Muscle layer of duodenum (tissue), 2 donors: ENCODE data around the gene ZBTB21.
"Not testable (repeated sequence)": the region's sequence is repeated elsewhere in the genome, so short reads cannot be mapped to it uniquely, and the experiment has no call there.

Experiments used
- H3K27ac ChIP-seq: one replicate; pipeline ENCODE4 v1.7.0; 2013; ENCODE audit warnings: mild to moderate bottlenecking, low read length
- H3K27me3 ChIP-seq: one replicate; pipeline ENCODE4 v1.7.0; 2013; ENCODE audit warnings: low read depth, mild to moderate bottlenecking, control low read depth, low read length
- H3K36me3 ChIP-seq, 2 donors: one replicate each; pipeline ENCODE4 v1.7.0; 2013; ENCODE audit warnings: low read length in 2 of 2, control low read depth in 1 of 2, mild to moderate bottlenecking in 1 of 2; ENCODE audit not compliant: insufficient read depth in 2 of 2, control insufficient read depth in 1 of 2
- H3K4me1 ChIP-seq, 2 donors: one replicate each; pipeline ENCODE4 v1.7.0; 2013; ENCODE audit warnings: low read length in 2 of 2, mild to moderate bottlenecking in 2 of 2, control low read depth in 1 of 2, moderate library complexity in 1 of 2; ENCODE audit not compliant: insufficient read depth in 2 of 2, control insufficient read depth in 1 of 2
- H3K4me3 ChIP-seq, 2 donors: one replicate each; pipeline ENCODE4 v1.7.0; 2013; ENCODE audit warnings: low read length in 2 of 2, low read depth in 1 of 2, mild to moderate bottlenecking in 1 of 2
- H3K9me3 ChIP-seq, 2 donors: one replicate each; pipeline ENCODE4 v1.7.0; 2013; ENCODE audit warnings: low read length in 2 of 2, control low read depth in 1 of 2, mild to moderate bottlenecking in 1 of 2; ENCODE audit not compliant: control insufficient read depth in 1 of 2
- donor health status: healthy.

Gene ZBTB21

GRCh38 chr21:42003051-42003461, 7.1 kb downstream of the ZBTB21 start:
- Histone ChIP-seq H3K27me3 (no peaks in the 10 kb centered on the region), H3K9me3 (no peaks in the 10 kb centered on the region), H3K4me3 (no peak overlapping the region), H3K4me1 (no peaks in the 10 kb centered on the region), H3K36me3 (peaks cover 6 to 27% of the 10 kb centered on the region in 2 donors), H3K27ac (no peak overlapping the region)

GRCh38 chr21:42002421-42002958, 7.7 kb downstream of the ZBTB21 start:
- H3K4me1 ChIP-seq = no peaks in the 10 kb centered on the region
- H3K36me3 ChIP-seq = peaks cover 6 to 32% of the 10 kb centered on the region in 2 donors
- no peaks in the 10 kb centered on the region for H3K9me3 ChIP-seq
- no peaks in the 10 kb centered on the region for H3K27me3 ChIP-seq
- H3K4me3 ChIP-seq = no peak overlapping the region
- no peak overlapping the region for H3K27ac ChIP-seq

- Histone ChIP-seq H3K4me3 (no peak overlapping the region), H3K36me3 (peaks cover 6 to 32% of the 10 kb centered on the region in 2 donors), H3K9me3 (no peaks in the 10 kb centered on the region), H3K4me1 (no peaks in the 10 kb centered on the region), H3K27ac (no peak overlapping the region), H3K27me3 (no peaks in the 10 kb centered on the region)
These were observed 8.4 kb downstream of the ZBTB21 start for GRCh38 chr21:42001781-42002180.

GRCh38 chr21:42000908-42001307, 9.3 kb downstream of the ZBTB21 start:
- Histone ChIP-seq H3K9me3 (peaks cover 0 to under 1% of the 10 kb centered on the region in 2 donors), H3K4me1 (no peaks in the 10 kb centered on the region), H3K27me3 (no peaks in the 10 kb centered on the region), H3K4me3 (no peak overlapping the region), H3K36me3 (peaks cover 6 to 32% of the 10 kb centered on the region in 2 donors), H3K27ac (no peak overlapping the region)

GRCh38 chr21:41997657-41998056, 12.5 kb downstream of the ZBTB21 start:
- Histone ChIP-seq H3K9me3 (peaks cover 0 to 3% of the 10 kb centered on the region in 2 donors), H3K4me3 (no peak overlapping the region), H3K36me3 (peaks cover 16 to 44% of the 10 kb centered on the region in 2 donors), H3K4me1 (no peaks in the 10 kb centered on the region), H3K27me3 (no peaks in the 10 kb centered on the region), H3K27ac (no peak overlapping the region)

- Histone ChIP-seq H3K4me1 (no peaks in the 10 kb centered on the region), H3K36me3 (peaks cover 29 to 48% of the 10 kb centered on the region in 2 donors), H3K4me3 (no peak overlapping the region), H3K27me3 (no peaks in the 10 kb centered on the region), H3K27ac (no peak overlapping the region), H3K9me3 (peaks cover 0 to 3% of the 10 kb centered on the region in 2 donors)
These were observed 14.6 kb downstream of the ZBTB21 start for GRCh38 chr21:41995577-41995976.

GRCh38 chr21:41994613-41995012, 15.5 kb downstream of the ZBTB21 start:
- H3K4me1 ChIP-seq, H3K27me3 ChIP-seq, H3K4me3 ChIP-seq, H3K9me3 ChIP-seq, H3K27ac ChIP-seq: not testable (repeated sequence)
- peaks cover 29 to 41% of the 10 kb centered on the region in 2 donors for H3K36me3 ChIP-seq

- Histone ChIP-seq H3K4me1 (no peaks in the 10 kb centered on the region), H3K4me3 (no peak overlapping the region), H3K36me3 (peaks cover 29 to 38% of the 10 kb centered on the region in 2 donors), H3K9me3 (peaks cover 0 to 3% of the 10 kb centered on the region in 2 donors), H3K27me3 (no peaks in the 10 kb centered on the region), H3K27ac (no peak overlapping the region)
These were observed 16.4 kb downstream of the ZBTB21 start for GRCh38 chr21:41993744-41994143.

- Histone ChIP-seq H3K27ac (no peak overlapping the region), H3K27me3 (no peaks in the 10 kb centered on the region), H3K9me3 (peaks cover 0 to 3% of the 10 kb centered on the region in 2 donors), H3K4me3 (no peak overlapping the region), H3K36me3 (peaks cover 29 to 34% of the 10 kb centered on the region in 2 donors), H3K4me1 (no peaks in the 10 kb centered on the region)
These were observed 17.6 kb downstream of the ZBTB21 start for GRCh38 chr21:41992576-41992975.

- Histone ChIP-seq H3K9me3 (peaks cover 0 to 3% of the 10 kb centered on the region in 2 donors), H3K4me1 (no peaks in the 10 kb centered on the region), H3K27ac (no peak overlapping the region), H3K4me3 (no peak overlapping the region), H3K36me3 (peaks cover 29 to 33% of the 10 kb centered on the region in 2 donors), H3K27me3 (no peaks in the 10 kb centered on the region)
These were observed 18.5 kb downstream of the ZBTB21 start for GRCh38 chr21:41991659-41992058.

GRCh38 chr21:41989698-41990097, 20.5 kb downstream of the ZBTB21 start:
- no peak overlapping the region for H3K27ac ChIP-seq
- H3K27me3 ChIP-seq = no peaks in the 10 kb centered on the region
- H3K9me3 ChIP-seq = no peaks in the 10 kb centered on the region
- no peak overlapping the region for H3K4me3 ChIP-seq
- no peaks in the 10 kb centered on the region for H3K4me1 ChIP-seq
- peaks cover 29 to 33% of the 10 kb centered on the region in 2 donors for H3K36me3 ChIP-seq

- Histone ChIP-seq H3K9me3 (no peaks in the 10 kb centered on the region), H3K36me3 (peaks cover 15 to 17% of the 10 kb centered on the region in 2 donors), H3K27ac (no peak overlapping the region), H3K4me3 (no peak overlapping the region), H3K4me1 (no peaks in the 10 kb centered on the region), H3K27me3 (no peaks in the 10 kb centered on the region)
These were observed 22.9 kb downstream of the ZBTB21 start for GRCh38 chr21:41987310-41987709.
